Stimulated activated effector memory CD8-positive, alpha-beta T cell treated with anti-CD3 and anti-CD28 coated beads, Interleukin-12 subunit alpha, Interleukin-12 subunit beta, amount 100 ng/mL, for 72 hours (primary cell): ENCODE data around the gene KCNH1.

Source experiments
- ATAC-seq: fragments of 150-1000 bp; cut with Tn5 transposase; 2 replicates; pipeline ENCODE4 v1.10.0; 2021
- DNase-seq, 2 donors: peaks; one replicate each; pipeline ENCODE4 v3.0.0; 2021 to 2022; ENCODE audit warnings: low spot score in 2 of 2
- H3K27ac Mint-ChIP-seq: one replicate; pipeline ENCODE4 v1.8.0; 2022; ENCODE audit warnings: mild to moderate bottlenecking, mixed read lengths
- H3K36me3 Mint-ChIP-seq: one replicate; pipeline ENCODE4 v1.8.0; 2022; ENCODE audit warnings: mild to moderate bottlenecking, mixed read lengths
- H3K4me1 Mint-ChIP-seq: one replicate; pipeline ENCODE4 v1.8.0; 2022; ENCODE audit warnings: mixed read lengths
- H3K4me3 Mint-ChIP-seq: one replicate; pipeline ENCODE4 v1.8.0; 2022; ENCODE audit warnings: mild to moderate bottlenecking, mixed read lengths
- H3K9me3 Mint-ChIP-seq: one replicate; pipeline ENCODE4 v1.8.0; 2022; ENCODE audit warnings: mixed read lengths

The KCNH1 gene

GRCh38 chr1:210814382-210815123 lies 319.4 kb downstream of the KCNH1 start:
- H3K36me3 Mint-ChIP-seq, result no peaks in the 10 kb centered on the region
- DNase-seq (no peak), ATAC-seq (no peak)
- H3K4me1 Mint-ChIP-seq, result no peaks in the 10 kb centered on the region
- no peaks in the 10 kb centered on the region for H3K9me3 Mint-ChIP-seq
- H3K4me3 Mint-ChIP-seq, result no peak overlapping the region
- H3K27ac Mint-ChIP-seq, result no peak overlapping the region

GRCh38 chr1:210801501-210801900 lies 332.4 kb downstream of the KCNH1 start:
- ATAC-seq (no peak), DNase-seq (no peak)
- H3K9me3 Mint-ChIP-seq, result no peaks in the 10 kb centered on the region
- no peak overlapping the region for H3K27ac Mint-ChIP-seq
- H3K4me3 Mint-ChIP-seq, result no peak overlapping the region
- no peaks in the 10 kb centered on the region for H3K36me3 Mint-ChIP-seq
- H3K4me1 Mint-ChIP-seq, result no peaks in the 10 kb centered on the region

GRCh38 chr1:210800756-210801155 lies 333.2 kb downstream of the KCNH1 start:
- DNase-seq (no peak), ATAC-seq (no peak)
- H3K9me3 Mint-ChIP-seq, result no peaks in the 10 kb centered on the region
- H3K4me3 Mint-ChIP-seq, result no peak overlapping the region
- no peaks in the 10 kb centered on the region for H3K4me1 Mint-ChIP-seq
- H3K36me3 Mint-ChIP-seq, result no peaks in the 10 kb centered on the region
- no peak overlapping the region for H3K27ac Mint-ChIP-seq

DNA sequence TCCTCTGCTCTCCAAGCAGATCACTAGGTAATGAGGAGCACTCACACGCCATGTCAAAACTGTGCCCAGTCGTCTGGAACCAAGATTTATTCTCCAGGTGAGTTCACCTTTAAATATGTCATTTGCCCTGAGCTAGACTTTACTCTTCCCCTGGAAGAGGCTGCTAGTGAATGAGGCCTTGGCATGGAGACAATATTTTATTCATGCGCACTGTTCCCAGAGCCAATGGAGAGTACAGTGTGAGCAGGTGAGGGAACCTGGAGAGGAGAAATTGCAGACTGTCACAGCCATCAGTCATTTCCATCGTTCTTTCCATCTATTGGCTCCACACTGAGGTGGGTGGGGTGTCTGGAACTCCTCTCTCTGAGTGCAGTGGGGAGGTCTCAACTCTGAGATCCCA lies 333.6 kb downstream of the KCNH1 start:
- no peaks in the 10 kb centered on the region for H3K36me3 Mint-ChIP-seq
- H3K4me3 Mint-ChIP-seq, result no peak overlapping the region
- no peak overlapping the region for H3K27ac Mint-ChIP-seq
- ATAC-seq, result no peak
- H3K9me3 Mint-ChIP-seq, result no peaks in the 10 kb centered on the region
- no peak for DNase-seq
- H3K4me1 Mint-ChIP-seq, result no peaks in the 10 kb centered on the region

DNA sequence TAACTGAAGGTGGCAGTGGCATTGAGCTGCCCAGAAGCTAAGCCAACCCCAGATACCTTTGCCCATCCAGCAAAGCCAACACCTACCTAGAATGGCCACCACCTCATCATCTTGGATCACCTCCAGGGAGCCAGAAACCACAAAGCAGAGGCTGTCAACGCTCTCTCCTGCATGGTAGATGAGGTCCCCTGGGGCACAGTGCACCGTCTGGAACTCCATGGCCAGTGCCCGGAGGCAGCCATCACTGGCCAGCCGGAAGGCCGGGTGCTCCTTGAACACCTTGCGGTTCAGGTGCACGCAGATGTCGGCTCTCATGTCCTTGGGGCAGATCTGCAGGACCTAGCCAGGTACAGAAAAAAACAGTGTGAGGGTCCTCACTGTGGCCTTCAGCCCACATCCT lies 336.5 kb downstream of the KCNH1 start:
- no peaks in the 10 kb centered on the region for H3K9me3 Mint-ChIP-seq
- no peaks in the 10 kb centered on the region for H3K4me1 Mint-ChIP-seq
- H3K27ac Mint-ChIP-seq, result no peak overlapping the region
- no peak overlapping the region for H3K4me3 Mint-ChIP-seq
- no peak for ATAC-seq
- DNase-seq, result no peak
- no peaks in the 10 kb centered on the region for H3K36me3 Mint-ChIP-seq

GRCh38 chr1:210796421-210796820 lies 337.5 kb downstream of the KCNH1 start:
- Mint-ChIP-seq H3K4me1 (no peaks in the 10 kb centered on the region), H3K36me3 (no peaks in the 10 kb centered on the region), H3K27ac (no peak overlapping the region), H3K9me3 (no peaks in the 10 kb centered on the region), H3K4me3 (no peak overlapping the region)
- ATAC-seq (no peak), DNase-seq (no peak)

DNA sequence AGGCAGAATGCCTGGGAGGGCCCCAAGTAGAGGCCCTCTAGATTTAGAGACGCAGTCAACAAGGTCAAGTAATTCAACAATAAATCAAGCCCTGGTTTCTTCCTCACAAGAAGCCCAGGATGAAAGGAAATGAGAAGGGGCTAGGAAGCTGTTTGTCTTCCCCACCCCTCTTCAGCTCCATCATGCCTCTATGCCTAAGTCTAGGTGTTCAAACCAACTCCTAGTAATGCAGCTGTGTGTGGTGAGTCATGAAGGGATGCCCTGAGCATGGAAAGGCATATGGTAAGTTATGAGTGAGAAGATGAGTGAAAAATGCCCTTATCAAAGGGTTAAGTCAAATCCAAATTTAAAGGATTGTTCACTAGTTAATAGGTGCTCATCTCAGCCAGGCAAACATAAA lies 339.5 kb downstream of the KCNH1 start:
- Mint-ChIP-seq H3K27ac (no peak overlapping the region), H3K9me3 (no peaks in the 10 kb centered on the region), H3K4me3 (no peak overlapping the region), H3K4me1 (no peaks in the 10 kb centered on the region), H3K36me3 (no peaks in the 10 kb centered on the region)
- DNase-seq, result no peak
- ATAC-seq, result no peak

DNA sequence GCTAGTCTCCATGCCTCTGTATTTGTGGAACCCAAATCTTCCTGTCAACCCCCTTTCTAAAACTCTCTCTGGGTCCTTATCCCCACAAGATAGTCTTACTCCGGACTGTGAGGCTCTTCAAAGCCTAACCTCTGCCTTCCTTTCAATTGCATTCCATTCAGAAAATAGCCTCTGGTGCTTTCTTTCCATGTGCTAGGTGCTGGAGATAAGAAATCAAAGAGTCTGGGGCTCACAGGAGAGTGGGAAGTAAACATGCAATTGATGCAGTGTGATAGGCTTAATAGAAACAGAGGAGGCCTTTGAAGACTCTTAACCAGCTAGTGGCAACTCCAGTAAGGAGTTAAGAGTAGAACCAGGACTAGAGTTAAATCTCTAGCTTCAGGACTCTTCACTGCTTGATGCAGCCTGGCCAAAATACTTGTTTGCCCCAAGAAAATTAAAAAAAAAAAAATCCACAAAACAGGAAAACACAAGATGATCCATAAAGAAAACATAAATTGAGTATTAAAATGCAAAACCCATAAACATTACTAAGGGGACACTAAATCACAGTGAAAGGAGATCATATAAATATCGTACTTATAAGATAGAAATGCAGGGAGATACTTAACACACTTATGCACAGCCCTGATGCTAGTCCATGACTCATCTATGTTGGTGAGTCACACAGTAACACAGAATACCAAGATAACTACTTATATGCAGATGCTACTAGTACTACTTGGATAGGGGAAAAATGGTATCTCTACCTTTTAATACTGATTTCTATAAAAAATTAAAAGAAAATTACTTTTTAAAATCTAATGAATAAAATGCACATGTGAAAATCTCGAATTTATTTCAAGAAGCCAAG lies 341.5 kb downstream of the KCNH1 start:
- ATAC-seq (peak; percentile 56), DNase-seq (no peak)
- Mint-ChIP-seq H3K36me3 (no peaks in the 10 kb centered on the region), H3K27ac (no peak overlapping the region), H3K9me3 (no peaks in the 10 kb centered on the region), H3K4me3 (no peak overlapping the region), H3K4me1 (no peaks in the 10 kb centered on the region)

GRCh38 chr1:210790196-210790595 lies 343.8 kb downstream of the KCNH1 start:
- H3K4me1 Mint-ChIP-seq, result no peaks in the 10 kb centered on the region
- H3K36me3 Mint-ChIP-seq, result no peaks in the 10 kb centered on the region
- peaks cover 5% of the 10 kb centered on the region for H3K9me3 Mint-ChIP-seq
- DNase-seq (no peak), ATAC-seq (no peak)
- no peak overlapping the region for H3K4me3 Mint-ChIP-seq
- H3K27ac Mint-ChIP-seq, result no peak overlapping the region

- Mint-ChIP-seq H3K9me3 (peaks cover 5% of the 10 kb centered on the region), H3K4me3 (no peak overlapping the region), H3K4me1 (no peaks in the 10 kb centered on the region), H3K27ac (no peak overlapping the region), H3K36me3 (no peaks in the 10 kb centered on the region)
- DNase-seq, result no peak
- ATAC-seq, result no peak
Observed at GRCh38 chr1:210787800-210788199, 346.1 kb downstream of the KCNH1 start.

DNA sequence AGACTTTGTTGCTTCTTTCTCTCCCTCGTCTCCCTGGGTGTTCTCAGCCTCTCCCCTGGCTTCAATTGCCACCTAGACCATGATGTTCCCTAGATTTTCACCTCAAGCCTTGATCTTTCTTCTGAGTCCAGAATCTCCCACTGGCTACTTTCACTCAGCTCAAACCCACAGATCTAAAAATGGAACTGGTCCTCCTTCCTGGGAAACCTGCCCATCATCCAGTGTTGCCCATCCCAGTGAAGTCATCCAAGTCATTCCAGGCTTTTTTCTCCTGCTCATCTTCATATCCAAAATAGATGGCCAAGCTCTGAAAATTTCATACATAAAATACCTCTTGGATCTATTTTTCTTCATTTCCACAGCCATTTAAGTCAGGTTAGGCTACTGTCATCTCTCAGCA lies 347.4 kb downstream of the KCNH1 start:
- DNase-seq (no peak), ATAC-seq (no peak)
- Mint-ChIP-seq H3K27ac (no peak overlapping the region), H3K36me3 (no peaks in the 10 kb centered on the region), H3K9me3 (peaks cover 5% of the 10 kb centered on the region), H3K4me1 (no peaks in the 10 kb centered on the region), H3K4me3 (no peak overlapping the region)

GRCh38 chr1:210783925-210784324 lies 350.0 kb downstream of the KCNH1 start:
- ATAC-seq (peak; percentile 22), DNase-seq (no peak)
- H3K4me3 Mint-ChIP-seq, result no peak overlapping the region
- no peak overlapping the region for H3K27ac Mint-ChIP-seq
- H3K4me1 Mint-ChIP-seq, result no peaks in the 10 kb centered on the region
- no peaks in the 10 kb centered on the region for H3K36me3 Mint-ChIP-seq
- peaks cover 5% of the 10 kb centered on the region for H3K9me3 Mint-ChIP-seq

DNA sequence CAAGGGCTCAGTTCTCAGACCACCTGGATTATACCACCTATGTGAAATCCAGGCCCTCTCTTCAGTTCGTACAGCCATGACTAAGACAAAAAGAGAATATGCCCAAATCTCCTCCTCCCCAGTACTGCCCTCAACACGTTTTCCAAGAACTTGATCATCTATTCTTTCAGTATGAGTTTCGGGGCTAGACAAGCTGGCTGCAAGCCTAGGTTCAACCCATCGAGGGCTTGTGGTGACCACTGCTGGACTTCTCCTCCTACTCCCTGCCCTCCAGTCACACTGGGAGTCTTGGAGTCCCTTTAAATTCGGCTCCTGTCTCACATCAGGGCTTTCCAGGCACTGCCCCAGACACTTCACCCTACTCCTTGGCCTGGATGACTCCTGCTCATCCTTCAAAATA lies 352.3 kb downstream of the KCNH1 start:
- no peak for ATAC-seq

DNA sequence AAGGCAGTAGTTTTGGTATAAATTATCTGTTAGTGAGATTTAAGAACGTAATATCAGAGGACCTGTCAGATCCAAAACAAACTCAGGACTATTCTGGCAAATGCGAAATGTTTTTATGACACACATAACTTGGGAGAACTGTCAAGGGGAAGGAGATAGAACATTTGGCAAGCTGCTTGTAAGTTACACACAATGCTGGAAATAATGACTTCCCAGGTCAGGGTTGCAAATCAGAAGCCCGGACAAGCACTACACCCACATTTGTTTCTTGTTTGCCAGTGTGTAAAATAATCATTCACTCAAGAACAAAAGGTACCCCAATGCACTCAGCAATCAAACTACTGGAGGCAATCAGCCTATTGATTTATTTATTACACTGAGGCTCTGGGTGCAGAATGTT lies 354.7 kb downstream of the KCNH1 start:
- H3K4me3 Mint-ChIP-seq, result no peak overlapping the region
- no peak overlapping the region for H3K27ac Mint-ChIP-seq
- ATAC-seq (no peak), DNase-seq (no peak)
- H3K36me3 Mint-ChIP-seq, result no peaks in the 10 kb centered on the region
- no peaks in the 10 kb centered on the region for H3K4me1 Mint-ChIP-seq
- H3K9me3 Mint-ChIP-seq, result no peaks in the 10 kb centered on the region

More for the DNA sequence above, 352.3 kb downstream of the KCNH1 start:
- H3K27ac Mint-ChIP-seq, result no peak overlapping the region
- no peaks in the 10 kb centered on the region for H3K36me3 Mint-ChIP-seq
- DNase-seq, result no peak
- no peak overlapping the region for H3K4me3 Mint-ChIP-seq
- H3K9me3 Mint-ChIP-seq, result peaks cover 3% of the 10 kb centered on the region
- no peaks in the 10 kb centered on the region for H3K4me1 Mint-ChIP-seq

DNA sequence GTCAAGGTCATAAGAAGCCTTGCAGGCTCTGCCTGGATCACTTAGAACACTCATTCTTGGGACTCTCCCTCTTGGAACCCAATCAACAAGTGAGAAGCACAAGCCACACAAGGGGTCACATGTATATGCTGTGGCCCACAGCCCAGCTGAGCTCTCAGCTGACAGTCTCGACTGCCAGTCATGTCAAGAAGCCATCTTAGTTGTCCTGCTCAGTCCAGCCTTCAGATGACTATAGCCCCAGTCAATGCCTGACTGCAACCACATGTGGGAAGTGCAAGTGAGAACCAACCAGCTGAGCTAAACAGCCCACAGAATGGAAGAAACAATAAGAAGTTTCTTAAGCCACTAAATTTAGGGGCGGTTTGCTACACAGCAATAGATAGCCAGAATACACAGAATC lies 356.0 kb downstream of the KCNH1 start:
- Mint-ChIP-seq H3K9me3 (no peaks in the 10 kb centered on the region), H3K4me3 (no peak overlapping the region), H3K36me3 (no peaks in the 10 kb centered on the region), H3K27ac (no peak overlapping the region), H3K4me1 (no peaks in the 10 kb centered on the region)
- ATAC-seq (peak; percentile 35), DNase-seq (no peak)

DNA sequence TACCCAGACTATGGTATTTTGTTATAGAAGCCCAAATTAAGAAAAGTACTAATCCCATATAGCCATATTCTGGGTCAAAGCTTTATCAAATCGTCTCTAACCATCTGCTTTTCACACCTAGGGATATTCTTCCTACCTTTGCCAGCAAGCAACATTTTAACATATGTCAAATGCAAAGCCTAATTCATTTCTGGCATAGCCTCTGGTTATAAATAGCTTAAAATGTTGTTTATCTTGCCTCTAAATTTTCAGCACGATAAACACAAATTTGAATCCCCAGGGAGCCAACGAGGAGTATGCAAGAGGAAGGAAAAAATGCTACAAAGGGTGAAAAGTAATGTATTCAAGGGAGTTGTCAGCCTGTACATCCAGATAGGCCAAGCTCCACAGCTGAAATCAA lies 357.2 kb downstream of the KCNH1 start:
- no peaks in the 10 kb centered on the region for H3K4me1 Mint-ChIP-seq
- ATAC-seq (no peak), DNase-seq (no peak)
- H3K9me3 Mint-ChIP-seq, result no peaks in the 10 kb centered on the region
- no peak overlapping the region for H3K27ac Mint-ChIP-seq
- no peaks in the 10 kb centered on the region for H3K36me3 Mint-ChIP-seq
- H3K4me3 Mint-ChIP-seq, result no peak overlapping the region
